ENCODE results near the gene KLHDC8B. TPM values are rescaled to one million over a fixed set of nuclear protein-coding genes. Genes with fewer than 3 reads are reported as not detected.

KLHDC8B gene
- total and polyA plus RNA-seq, 9 of the 15 experiments (the other 6 are each of a cell fraction or from before 2014, with no cell fraction given), result 6.9 to 34.8 (median 25.2) TPM

GRCh38 chr3:49170744-49171118 is 667 bp upstream of the KLHDC8B start:
- intact Hi-C loops (cut with micrococcal nuclease) (loop anchor here (5.0 kb wide), 4 partner anchors 67 to 277 kb away; partner anchors contain the start of genes C3orf62 and USP4), in situ Hi-C loops (cut with MboI) (loop anchor here (25.0 kb wide), 1 partner anchor 267 kb away; the partner anchor contains the start of gene NICN1)
- Histone ChIP-seq H4K20me1 (replicated peaks; ENCODE audit: control insufficient read depth, insufficient read depth, low read length) (no peaks in the 10 kb centered on the region; the same call in 1 of the 2 replicates), H3K79me2 (ENCODE audit: control insufficient read depth, insufficient read depth, low read length) (peaks cover 35% of the 10 kb centered on the region), H3K36me3 (ENCODE audit: control insufficient read depth, insufficient read depth, low read length) (peaks cover 13% of the 10 kb centered on the region; the same call in 2 of the 3 replicates), H3K9me1 (ENCODE audit: control insufficient read depth, insufficient read depth, low read length) (peaks cover 3% of the 10 kb centered on the region), H3K9ac (ENCODE audit: insufficient read depth in 1 of 2, low read depth in 2 of 2, low read length in 2 of 2) (peak overlapping the region; percentile 67 to 88), H3K9me3 (replicated peaks; ENCODE audit: control insufficient read depth, insufficient read depth, low read depth, low read length) (peaks cover 5% of the 10 kb centered on the region; the same call in 1 of the 2 replicates), H2AFZ (ENCODE audit: low read depth, low read length) (peak overlapping the region; percentile 98), H3K27me3 (ENCODE audit: control insufficient read depth in 2 of 2, insufficient read depth in 2 of 2, low read length in 2 of 2) (no peaks in the 10 kb centered on the region), H3K4me1 (replicated peaks in 1 of 2; ENCODE audit: control insufficient read depth in 2 of 2, insufficient read depth in 2 of 2, low read length in 2 of 2) (peaks cover 38 to 59% of the 10 kb centered on the region in 2 experiments), H3K4me2 (ENCODE audit: insufficient read depth, low read length) (peak overlapping the region; percentile 84), H3K4me3 (peak overlapping the region; percentile 72), H3K27ac (ENCODE audit: extremely low read depth, low read depth, low read length) (peak overlapping the region; percentile 87)
- POLR2A ChIA-PET, result interaction anchor here (1.0 to 1.2 kb wide), 3 partner anchors 10 to 153 kb away, joined by 3 to 5 read pairs (median 3); no protein-coding TSS in a partner anchor
- WGBS (ENCODE audit: insufficient coverage, low coverage, missing lambda C conversion rate), result 0% methylated on average over 1 of the region's 1 CpG
- peak; percentile 23 for ATAC-seq
- CTCF ChIA-PET (ENCODE audit: low intra/inter-chr PET ratio), result no interaction called here
- peak; percentile 15 for FAIRE-seq
- no peak for DNase-seq (ENCODE audit: extremely low read depth in 1 of 4, low spot score in 3 of 4)
- no TSS peak for BruUV-seq (replicated peaks)
- TF ChIP-seq NR2C2 (CRISPR knock-in tag; IDR thresholded peaks at IDR 0.05) (0 out of 2 replicates have a peak, but pooled peaks have one; percentile 10), NR2C2 (tag; IDR thresholded peaks at IDR 0.05) (no peak), MCM5 (IDR thresholded peaks at IDR 0.05; ENCODE audit: low read depth) (no peak)

GRCh38 chr3:49171775-49172500 is 540 bp downstream of the KLHDC8B start:
- in situ Hi-C loops (cut with MboI) (loop anchor here (25.0 kb wide), 1 partner anchor 265 kb away; the partner anchor contains the start of gene NICN1), intact Hi-C loops (cut with micrococcal nuclease) (loop anchor here (5.0 kb wide), 4 partner anchors 65 to 275 kb away; partner anchors contain the start of genes C3orf62 and USP4)
- 9% methylated on average over 4 of the region's 7 CpGs for WGBS (ENCODE audit: insufficient coverage, low coverage, missing lambda C conversion rate)
- ATAC-seq, result no peak; the same call in 1 of the 3 replicates
- H3K27me3 ChIP-seq (ENCODE audit: control insufficient read depth in 2 of 2, insufficient read depth in 2 of 2, low read length in 2 of 2), result no peaks in the 10 kb centered on the region
- POLR2A ChIA-PET, result interaction anchor here (0.6 to 1.2 kb wide), 5 partner anchors 9 to 823 kb away, joined by 3 to 5 read pairs (median 3); no protein-coding TSS in a partner anchor
- peaks cover 3% of the 10 kb centered on the region for H3K9me1 ChIP-seq (ENCODE audit: control insufficient read depth, insufficient read depth, low read length)
- H3K36me3 ChIP-seq (ENCODE audit: control insufficient read depth, insufficient read depth, low read length), result peaks cover 16% of the 10 kb centered on the region
- H3K4me2 ChIP-seq (ENCODE audit: insufficient read depth, low read length), result peak overlapping the region; percentile 84
- TSS peak; percentile 46 for BruUV-seq (replicated peaks)
- peak overlapping the region; percentile 67 to 88 for H3K9ac ChIP-seq (ENCODE audit: insufficient read depth in 1 of 2, low read depth in 2 of 2, low read length in 2 of 2)
- no peaks in the 10 kb centered on the region; the same call in 1 of the 2 replicates for H4K20me1 ChIP-seq (replicated peaks; ENCODE audit: control insufficient read depth, insufficient read depth, low read length)
- CTCF ChIA-PET (ENCODE audit: low intra/inter-chr PET ratio), result no interaction called here
- H3K9me3 ChIP-seq (replicated peaks; ENCODE audit: control insufficient read depth, insufficient read depth, low read depth, low read length), result no peaks in the 10 kb centered on the region
- peaks cover 33 to 52% of the 10 kb centered on the region in 2 experiments for H3K4me1 ChIP-seq (replicated peaks in 1 of 2; ENCODE audit: control insufficient read depth in 2 of 2, insufficient read depth in 2 of 2, low read length in 2 of 2)
- FAIRE-seq, result no peak
- peak overlapping the region; percentile 87 for H3K27ac ChIP-seq (ENCODE audit: extremely low read depth, low read depth, low read length)
- peaks cover 25% of the 10 kb centered on the region for H3K79me2 ChIP-seq (ENCODE audit: control insufficient read depth, insufficient read depth, low read length)
- peak overlapping the region; percentile 98 for H2AFZ ChIP-seq (ENCODE audit: low read depth, low read length)
- H3K4me3 ChIP-seq, result peak overlapping the region; percentile 72
- no peak for DNase-seq (ENCODE audit: extremely low read depth in 1 of 4, low spot score in 3 of 4)
- TF ChIP-seq ZNF707 (CRISPR knock-in tag; conservative IDR thresholded peaks at IDR 0.05) (no peak), MED1 (CRISPR knock-in tag; IDR thresholded peaks at IDR 0.05; ENCODE audit: borderline replicate concordance) (no peak), CXXC5 (CRISPR knock-in tag; IDR thresholded peaks at IDR 0.05) (no peak), BCL6 (CRISPR knock-in tag; IDR thresholded peaks at IDR 0.05) (no peak)

Data from K562 (cell line).